Prostate gland (tissue), 2 donors: ENCODE measurements around the gene DUOX1.

Experiments used
- CTCF ChIP-seq, 4 experiments: fragments of 200-600 bp in 2 of 4; fragments of 450-650 bp in 2 of 4; sonication (generic) in 2 of 4; IDR thresholded peaks; 1 replicate in 3 of 4; 2 replicates in 1 of 4; pipeline ENCODE4 v1.5.1; 2016 to 2019; ENCODE audit warnings: antibody characterized with exemption in 4 of 4, mild to moderate bottlenecking in 2 of 4, moderate library complexity in 2 of 4
- POLR2A ChIP-seq: fragments of 450-650 bp; IDR thresholded peaks from one replicate; pipeline ENCODE4 v1.6.1; 2016; ENCODE audit warnings: antibody characterized with exemption, mild to moderate bottlenecking
- POLR2AphosphoS5 ChIP-seq: sonication (generic); formaldehyde crosslinking; IDR thresholded peaks from one replicate; pipeline ENCODE4 v1.6.1; 2017; ENCODE audit warnings: antibody characterized with exemption

GRCh38 chr15:45150481-45150880 is 20.7 kb downstream of the DUOX1 start:
- TF ChIP-seq CTCF (IDR thresholded peaks at IDR 0.05) (no peak), POLR2A (no peak), POLR2AphosphoS5 (no peak)
